ENCODE results near the gene CLEC3B.
"Not testable (repeated sequence)": the region's sequence is repeated elsewhere in the genome, so short reads cannot be mapped to it uniquely, and the experiment has no call there.

The CLEC3B gene

GRCh38 chr3:45035441-45036301 is 9.6 kb downstream of the CLEC3B start:
- DNase-seq (ENCODE audit: low read depth in 2 of 2) = no peak

DNA sequence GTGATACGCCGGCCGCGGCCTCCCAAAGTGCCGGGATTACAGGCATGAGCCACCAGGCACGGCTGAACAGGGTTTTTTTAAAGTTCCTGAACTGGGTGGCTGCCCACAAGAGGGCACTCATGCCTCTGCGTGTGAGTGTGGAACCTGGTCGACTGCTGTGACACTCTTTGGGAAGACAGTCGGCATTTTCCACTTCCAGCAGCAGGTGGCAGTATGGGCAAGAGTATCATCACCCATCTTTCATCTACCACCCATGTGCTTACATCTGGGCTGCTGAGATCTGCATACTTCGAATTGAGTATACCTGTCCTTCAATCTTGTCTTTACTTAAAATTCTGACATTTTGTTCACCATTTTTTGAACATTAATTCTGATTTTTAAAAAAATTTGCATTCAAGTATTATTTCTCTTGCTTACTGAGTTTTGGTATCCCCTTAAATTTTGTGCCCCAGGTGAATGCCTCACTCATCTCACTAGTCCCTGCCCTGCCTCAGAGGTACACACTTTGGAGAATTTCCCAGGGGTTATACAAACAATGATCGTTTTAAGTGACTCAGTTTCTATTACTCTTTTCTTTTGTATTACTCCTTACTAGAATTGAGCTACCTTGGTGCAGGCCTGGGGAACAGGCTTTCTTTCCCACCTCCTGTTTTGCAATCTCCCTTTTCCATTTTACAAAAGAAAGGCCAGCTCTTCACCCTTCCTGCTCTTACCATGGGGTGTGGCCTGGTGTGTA is 11.8 kb downstream of the CLEC3B start:
- DNase-seq (ENCODE audit: low read depth in 2 of 2) = peak; percentile 77 to 82

GRCh38 chr3:45041666-45042065 is 15.6 kb downstream of the CLEC3B start:
- DNase-seq (ENCODE audit: low read depth in 2 of 2) = no peak

- no peak for DNase-seq (ENCODE audit: low read depth in 2 of 2)
Measured at GRCh38 chr3:45042162-45042561, 16.1 kb downstream of the CLEC3B start.

GRCh38 chr3:45043728-45044299 is 17.7 kb downstream of the CLEC3B start:
- no peak for DNase-seq (ENCODE audit: low read depth in 2 of 2)

- DNase-seq (ENCODE audit: low read depth in 2 of 2) = no peak
Measured at GRCh38 chr3:45048244-45048643, 22.1 kb downstream of the CLEC3B start.

GRCh38 chr3:45049807-45050206 is 23.7 kb downstream of the CLEC3B start:
- DNase-seq (ENCODE audit: low read depth in 2 of 2) = no peak

DNA sequence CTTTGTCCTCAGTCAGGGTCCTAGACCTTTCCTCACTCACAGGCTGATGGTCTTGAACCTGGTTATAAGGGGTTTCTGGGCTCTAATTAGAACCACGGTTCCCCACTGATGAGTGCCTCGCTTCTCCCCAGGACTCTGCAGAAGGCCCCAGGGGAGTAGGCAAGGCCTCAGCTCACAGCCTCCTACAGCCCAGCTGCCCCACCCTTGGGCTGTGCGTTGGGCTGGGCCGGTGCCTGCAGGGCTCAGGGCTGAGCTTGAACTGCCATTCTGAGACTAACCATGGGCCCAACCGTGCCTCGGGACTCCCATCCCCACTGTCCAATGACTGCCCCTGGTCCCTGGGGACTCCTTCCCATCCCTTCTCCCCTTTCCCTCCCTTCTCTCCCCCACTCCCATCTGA is 25.6 kb downstream of the CLEC3B start:
- no peak for DNase-seq (ENCODE audit: low read depth in 2 of 2)

- not testable (repeated sequence) for DNase-seq (ENCODE audit: low read depth in 2 of 2)
Measured at GRCh38 chr3:45053805-45054195, 27.7 kb downstream of the CLEC3B start.

GRCh38 chr3:45054196-45054857 is 28.2 kb downstream of the CLEC3B start:
- DNase-seq (ENCODE audit: low read depth in 2 of 2) = no peak

DNA sequence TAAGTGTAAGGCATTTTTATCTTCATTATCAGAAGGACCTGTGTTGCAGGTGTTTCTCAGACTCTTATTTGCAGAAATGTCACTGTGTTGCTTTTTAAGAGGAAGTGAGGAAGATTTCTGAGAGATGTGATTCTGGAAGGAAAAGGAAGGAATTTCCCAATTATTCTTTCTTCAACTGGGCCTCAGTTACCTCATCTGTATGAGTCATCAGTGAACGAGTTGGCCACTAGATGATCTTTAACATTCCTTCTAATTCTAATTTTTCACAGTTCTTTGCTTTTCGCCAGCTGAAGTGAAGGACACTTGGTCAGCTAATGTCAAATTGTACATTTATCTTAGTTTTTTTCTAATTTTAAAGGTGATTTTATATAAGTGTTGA is 28.9 kb downstream of the CLEC3B start:
- DNase-seq (ENCODE audit: low read depth in 2 of 2) = no peak

- no peak for DNase-seq (ENCODE audit: low read depth in 2 of 2)
Measured at GRCh38 chr3:45055411-45056143, 29.5 kb downstream of the CLEC3B start.

DNA sequence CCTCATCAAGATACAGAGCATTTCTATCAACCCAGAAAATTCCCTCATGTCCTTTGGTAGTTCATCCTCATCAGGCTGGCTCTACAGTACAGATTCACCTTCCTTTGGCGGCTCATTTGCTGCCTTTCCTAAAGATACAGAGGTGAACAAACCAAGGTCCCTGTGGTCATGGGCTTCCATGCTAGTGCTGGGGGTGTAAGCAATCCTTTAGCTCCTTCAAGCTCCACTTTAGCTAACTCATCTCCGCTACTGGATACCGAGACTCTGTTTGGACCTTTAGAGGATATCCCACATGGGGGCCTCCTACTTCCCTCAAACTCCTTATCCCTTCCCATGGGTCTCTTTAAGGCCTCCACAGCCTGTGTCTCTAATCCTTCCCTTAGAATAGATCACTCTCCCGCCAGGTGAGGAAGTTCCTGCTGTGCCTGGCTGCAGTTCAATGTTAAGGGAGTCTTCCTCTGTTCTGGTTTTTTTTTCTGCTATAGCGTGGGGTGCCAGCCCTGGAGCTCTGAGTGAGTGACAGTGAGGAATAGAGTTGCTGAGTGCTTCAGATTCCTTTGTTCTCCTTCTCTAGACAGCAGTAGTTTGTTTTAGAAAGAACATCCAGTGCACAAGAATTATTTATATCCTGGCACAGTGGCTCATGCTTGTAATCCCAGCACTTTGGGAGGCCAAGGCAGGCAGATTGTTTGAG is 30.7 kb downstream of the CLEC3B start:
- DNase-seq (ENCODE audit: low read depth in 2 of 2) = no peak

DNA sequence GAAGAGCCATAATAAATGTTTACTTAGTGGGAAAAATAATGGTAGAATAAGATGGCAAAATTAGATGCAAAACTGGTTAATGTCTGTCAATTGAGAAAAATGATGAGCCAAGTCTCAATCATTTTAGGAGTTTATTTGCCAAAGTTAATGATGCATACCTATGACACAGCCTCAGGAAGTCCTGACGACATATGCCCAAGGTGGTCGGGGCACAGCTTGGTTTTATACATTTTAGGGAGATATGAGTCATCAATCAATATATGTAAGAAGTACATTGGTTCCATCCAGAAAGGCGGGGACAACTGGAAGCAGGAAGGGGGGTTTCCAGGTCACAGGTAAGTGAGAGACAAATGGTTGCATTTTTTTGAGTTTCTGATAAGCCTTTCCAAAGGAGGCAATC is 31.5 kb downstream of the CLEC3B start:
- no peak for DNase-seq (ENCODE audit: low read depth in 2 of 2)

GRCh38 chr3:45059132-45059531 is 33.0 kb downstream of the CLEC3B start:
- no peak for DNase-seq (ENCODE audit: low read depth in 2 of 2)

DNA sequence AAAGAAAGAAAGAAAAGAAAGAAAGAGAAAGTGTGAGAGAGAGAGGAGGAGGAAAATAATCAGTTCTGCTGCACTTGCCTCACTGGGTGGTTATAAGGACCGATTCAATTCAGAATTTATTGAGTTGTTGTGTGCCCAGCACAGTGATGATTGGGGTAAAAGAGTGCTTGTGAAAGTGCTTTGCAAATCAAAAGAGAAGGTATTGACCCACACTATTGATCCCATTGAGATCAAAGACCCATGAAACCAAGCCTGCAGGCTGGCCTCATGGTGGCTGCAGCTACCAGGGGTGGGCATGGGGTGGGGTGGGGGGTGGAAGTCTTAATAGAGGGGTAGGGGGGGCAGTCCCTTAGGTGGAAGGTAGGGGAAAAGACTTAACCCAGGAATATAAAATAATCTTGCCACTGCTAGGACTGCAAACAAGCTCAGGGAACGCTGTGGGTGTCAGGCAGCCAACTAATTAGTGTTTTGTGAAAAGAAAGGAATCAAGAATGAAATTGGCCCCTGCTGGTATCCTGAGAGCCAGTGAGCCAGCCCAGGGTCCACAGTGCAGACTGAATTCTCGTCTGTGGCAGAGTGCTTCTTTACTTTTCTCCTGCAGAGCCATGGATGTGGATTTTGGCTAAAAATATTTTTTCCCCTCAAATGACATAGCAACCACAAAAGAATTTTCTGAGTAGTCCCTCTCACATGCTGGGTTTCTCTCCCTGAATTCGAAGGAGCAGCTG is 34.2 kb downstream of the CLEC3B start:
- DNase-seq (ENCODE audit: low read depth in 2 of 2) = no peak

DNA sequence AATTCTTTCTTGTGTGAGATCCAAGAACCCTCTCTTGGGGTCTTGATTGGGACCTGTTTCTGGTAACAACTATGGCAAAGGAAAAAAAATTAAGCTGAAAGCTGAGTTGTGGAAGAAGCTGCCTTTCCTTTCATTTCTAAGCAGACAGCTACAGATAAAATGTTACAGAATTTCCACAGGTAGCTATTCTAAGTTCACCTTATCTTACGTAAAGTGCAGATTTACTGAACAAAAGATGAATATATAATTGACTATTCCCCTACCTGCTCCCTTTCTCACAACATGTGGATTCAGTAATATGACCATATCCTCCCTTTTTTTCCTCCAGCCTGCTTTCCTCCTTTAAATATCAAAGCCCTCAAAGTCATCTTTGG is 36.6 kb downstream of the CLEC3B start:
- no peak for DNase-seq (ENCODE audit: low read depth in 2 of 2)

GRCh38 chr3:45064512-45065372 is 38.6 kb downstream of the CLEC3B start:
- DNase-seq (ENCODE audit: low read depth in 2 of 2) = peak; percentile 32 to 37

DNA sequence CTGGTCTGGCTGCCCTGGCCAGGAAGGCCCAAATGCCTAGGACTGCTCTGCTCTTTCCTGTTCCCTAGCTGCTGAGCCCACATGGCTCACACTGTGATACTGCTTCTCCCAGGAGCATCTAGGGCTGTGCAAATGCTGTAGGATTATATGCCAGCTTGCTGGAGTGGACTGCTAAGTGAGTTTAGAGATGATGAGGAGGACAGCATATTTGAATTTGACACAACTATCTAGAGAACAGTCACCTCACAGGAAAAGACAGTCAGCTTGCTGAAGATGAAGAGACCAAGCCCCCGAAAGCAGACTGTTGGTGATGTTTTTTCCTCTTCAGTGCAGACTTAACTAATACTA is 39.2 kb downstream of the CLEC3B start:
- no peak for DNase-seq (ENCODE audit: low read depth in 2 of 2)
